Activated T-cell treated with anti-CD3 and anti-CD28 coated beads, Interleukin-2, amount 50 U/mL, for 4 hours (primary cell): ENCODE results near the gene CUL1. TPM values are rescaled to one million over a fixed set of nuclear protein-coding genes. Genes with fewer than 3 reads are reported as not detected.

Source experiments
- ATAC-seq, 2 donors: fragments of 200-7000 bp; cut with Tn5 transposase; one replicate each; pipeline ENCODE4 v1.10.0; 2021
- DNase-seq: peaks from one replicate; pipeline ENCODE4 v3.0.0-alpha.2; 2020
- H3K27me3 Mint-ChIP-seq: one replicate; pipeline ENCODE4 v1.8.0; 2021; ENCODE audit warnings: low read depth, mixed read lengths
- H3K36me3 Mint-ChIP-seq: one replicate; pipeline ENCODE4 v1.8.0; 2022; ENCODE audit warnings: mixed read lengths; ENCODE audit not compliant: insufficient read depth
- H3K4me1 Mint-ChIP-seq: one replicate; pipeline ENCODE4 v1.8.0; 2021; ENCODE audit warnings: low read depth, mixed read lengths
- H3K4me3 Mint-ChIP-seq: one replicate; pipeline ENCODE4 v1.8.0; 2021; ENCODE audit warnings: mild to moderate bottlenecking, moderate library complexity, mixed read lengths
- H3K9me3 Mint-ChIP-seq: one replicate; pipeline ENCODE4 v1.8.0; 2021; ENCODE audit warnings: mixed read lengths
- total RNA-seq, 3 donors: library from RNA; stranded (reverse); gene quantifications; one replicate each; pipeline ENCODE4 v1.2.1, GENCODE V29; 2021

Gene CUL1
- total RNA-seq, 3 donors from 2014 or later, result 75.2 to 83.7 (median 75.4) TPM

DNA sequence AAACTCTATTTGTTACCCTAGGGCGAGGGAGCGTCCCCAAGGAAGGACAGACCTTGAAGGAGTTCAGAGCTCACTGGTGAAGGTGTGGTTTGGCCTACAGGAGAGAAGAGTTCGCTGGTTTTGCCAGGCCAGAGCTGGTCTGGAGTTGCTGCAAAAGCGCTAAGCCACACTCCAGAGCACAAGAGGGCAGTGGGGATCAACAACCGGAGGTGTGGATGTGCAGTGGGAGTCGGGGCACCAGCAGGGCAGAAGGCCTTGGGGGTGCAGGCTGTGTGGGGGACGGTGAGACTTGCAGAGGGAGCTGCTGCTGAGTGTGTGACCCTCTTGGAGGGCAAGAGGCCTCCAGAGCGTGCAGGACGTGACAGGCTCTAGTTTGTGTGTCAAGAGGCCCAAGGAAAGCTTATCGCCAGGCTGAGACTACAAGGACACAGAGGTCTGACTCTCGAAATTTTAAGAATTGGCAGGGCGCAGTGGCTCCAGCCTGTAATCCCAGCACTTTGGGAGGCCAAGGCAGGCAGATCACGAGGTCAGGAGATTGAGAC lies 14.3 kb upstream of the CUL1 start:
- Mint-ChIP-seq H3K9me3 (peaks cover 8% of the 10 kb centered on the region), H3K4me3 (no peak overlapping the region), H3K36me3 (no peaks in the 10 kb centered on the region), H3K4me1 (no peaks in the 10 kb centered on the region), H3K27me3 (no peaks in the 10 kb centered on the region)
- ATAC-seq (no peak), DNase-seq (no peak)

DNA sequence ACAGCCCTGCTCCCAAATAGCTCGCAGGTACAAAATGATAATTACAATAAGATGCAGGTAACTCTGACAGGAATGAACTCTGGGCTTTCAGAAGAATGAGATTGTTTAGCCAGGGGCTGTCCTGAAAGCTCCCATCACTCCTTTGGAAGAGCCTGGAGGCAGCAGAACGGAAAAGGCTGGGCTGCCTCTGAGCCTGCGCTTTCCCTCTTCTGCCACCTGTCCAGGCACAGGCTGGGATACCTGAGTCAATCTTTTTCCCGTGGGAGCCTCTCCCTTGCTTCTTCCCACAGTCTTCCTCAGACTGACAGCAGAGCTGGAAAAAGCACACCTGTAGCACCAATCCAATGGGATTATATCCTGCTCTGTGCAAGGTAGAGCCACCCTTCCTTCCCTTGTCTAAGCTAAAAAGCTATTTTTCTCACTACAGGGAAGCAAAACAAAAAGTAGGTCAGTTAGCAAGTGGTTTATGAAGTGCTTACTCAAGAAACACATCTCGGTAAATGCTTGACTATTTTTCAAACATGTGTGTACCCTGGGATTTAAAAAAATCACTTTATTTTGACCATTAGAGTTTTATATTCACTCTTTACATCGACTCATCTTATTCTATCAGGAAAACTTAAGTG lies 12.3 kb upstream of the CUL1 start:
- Mint-ChIP-seq H3K4me1 (no peaks in the 10 kb centered on the region), H3K4me3 (no peak overlapping the region), H3K9me3 (peaks cover 8% of the 10 kb centered on the region), H3K36me3 (no peaks in the 10 kb centered on the region), H3K27me3 (no peaks in the 10 kb centered on the region)
- DNase-seq (no peak), ATAC-seq (no peak)

DNA sequence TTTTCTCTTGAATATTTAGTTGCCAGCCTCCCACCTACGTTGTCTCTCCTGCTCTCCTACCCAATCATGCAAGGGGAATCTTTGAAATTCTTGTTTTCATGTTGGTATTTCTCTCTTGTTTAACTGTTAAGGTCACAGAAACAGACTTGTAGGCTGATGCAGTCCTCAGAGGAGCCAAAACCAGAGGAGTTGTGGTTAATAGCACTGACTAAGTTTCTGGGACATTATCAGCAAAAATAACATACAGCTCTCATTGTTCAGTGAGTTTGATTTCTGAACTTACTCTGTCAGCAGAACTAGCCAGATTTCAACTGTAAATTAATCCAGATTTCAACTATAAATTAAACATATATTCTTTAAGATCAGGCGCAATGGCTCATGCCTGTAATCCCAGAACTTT lies 11.1 kb upstream of the CUL1 start:
- no peak overlapping the region for H3K4me3 Mint-ChIP-seq
- no peaks in the 10 kb centered on the region for H3K4me1 Mint-ChIP-seq
- DNase-seq (no peak), ATAC-seq (no peak)
- H3K36me3 Mint-ChIP-seq, result no peaks in the 10 kb centered on the region
- H3K9me3 Mint-ChIP-seq, result no peaks in the 10 kb centered on the region
- no peaks in the 10 kb centered on the region for H3K27me3 Mint-ChIP-seq

DNA sequence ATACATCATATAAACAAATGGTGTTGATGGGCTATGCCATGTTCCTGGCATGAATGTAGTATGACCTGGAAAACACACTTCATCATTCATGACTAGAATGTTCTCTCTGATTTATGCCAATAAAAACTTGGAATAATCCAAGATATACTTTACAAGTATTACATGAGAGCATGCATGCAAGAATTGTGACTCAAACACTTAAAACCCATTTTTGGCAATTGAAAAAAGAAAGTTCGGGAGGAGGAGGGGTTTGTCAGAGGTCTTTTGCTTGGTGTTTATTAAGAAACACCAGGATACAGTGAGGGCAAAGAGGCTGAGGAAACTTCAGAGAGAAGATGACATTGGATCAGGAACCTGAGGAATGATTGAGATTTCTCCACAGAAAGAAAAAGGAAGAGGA lies 10.2 kb upstream of the CUL1 start:
- Mint-ChIP-seq H3K27me3 (no peaks in the 10 kb centered on the region), H3K36me3 (no peaks in the 10 kb centered on the region), H3K9me3 (no peaks in the 10 kb centered on the region), H3K4me1 (no peaks in the 10 kb centered on the region), H3K4me3 (no peak overlapping the region)
- ATAC-seq, result no peak
- DNase-seq, result no peak

DNA sequence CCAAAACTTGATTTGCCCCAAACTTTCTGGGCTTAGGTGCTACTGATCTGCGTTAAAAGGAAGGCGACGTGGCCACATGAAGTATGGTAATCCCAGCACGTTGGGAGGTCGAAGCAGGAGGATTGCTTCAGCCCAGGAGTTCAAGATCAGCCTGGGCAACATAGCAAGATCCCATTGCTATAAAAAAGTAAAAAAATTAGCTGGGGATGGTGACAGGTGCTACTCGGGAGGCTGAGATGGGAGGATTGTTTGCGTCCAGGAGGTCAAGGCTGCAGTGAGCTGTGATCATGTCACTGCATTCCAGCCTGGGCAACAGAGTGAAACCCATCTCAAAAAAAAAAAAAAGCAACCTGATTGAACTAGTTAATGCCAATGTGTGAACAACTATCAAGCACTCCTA lies 5.1 kb upstream of the CUL1 start:
- no peaks in the 10 kb centered on the region for H3K9me3 Mint-ChIP-seq
- no peak for DNase-seq
- H3K4me3 Mint-ChIP-seq, result no peak overlapping the region
- no peaks in the 10 kb centered on the region for H3K36me3 Mint-ChIP-seq
- H3K27me3 Mint-ChIP-seq, result no peaks in the 10 kb centered on the region
- peaks cover 25% of the 10 kb centered on the region for H3K4me1 Mint-ChIP-seq
- ATAC-seq, result no peak

DNA sequence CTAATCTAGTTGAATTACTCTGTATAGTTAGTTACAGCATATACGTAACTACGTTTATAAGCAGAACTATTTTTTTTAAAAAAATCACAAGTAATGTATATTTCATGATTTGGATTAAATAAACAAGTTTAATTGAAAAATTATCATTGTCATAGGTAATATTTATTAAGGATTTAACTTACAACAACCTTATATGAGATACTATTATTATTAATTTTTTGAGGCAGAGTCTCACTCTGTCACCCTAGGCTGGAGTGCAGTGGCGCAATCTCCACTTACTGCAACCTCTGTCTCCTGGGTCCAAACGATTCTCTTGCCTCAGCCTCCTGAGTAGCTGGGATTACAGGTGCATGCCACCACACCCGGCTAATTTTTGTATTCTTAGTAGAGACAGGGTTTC lies 4.1 kb upstream of the CUL1 start:
- Mint-ChIP-seq H3K27me3 (no peaks in the 10 kb centered on the region), H3K4me3 (no peak overlapping the region), H3K4me1 (peaks cover 25% of the 10 kb centered on the region), H3K36me3 (no peaks in the 10 kb centered on the region), H3K9me3 (no peaks in the 10 kb centered on the region)
- ATAC-seq (no peak), DNase-seq (no peak)

DNA sequence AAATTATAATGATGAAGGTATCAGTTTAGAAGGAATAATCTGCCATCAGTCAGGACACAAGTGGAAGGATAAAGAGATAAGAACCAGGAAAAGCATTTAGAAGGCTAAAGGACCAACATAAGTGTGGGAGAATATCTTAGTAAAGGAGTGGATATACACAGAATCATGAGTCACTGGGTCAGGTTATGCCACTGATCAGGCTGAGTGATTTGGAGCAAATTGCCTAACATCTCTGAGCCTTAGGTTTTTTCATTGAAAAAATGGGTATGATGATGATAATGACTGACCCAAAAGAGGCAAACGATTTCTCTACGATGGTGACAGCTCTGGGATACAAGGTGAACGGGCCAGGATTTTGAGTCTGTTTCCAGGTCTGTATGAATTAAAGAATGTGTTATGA lies 2.8 kb upstream of the CUL1 start:
- DNase-seq (no peak), ATAC-seq (no peak)
- H3K27me3 Mint-ChIP-seq, result no peaks in the 10 kb centered on the region
- H3K4me3 Mint-ChIP-seq, result peak overlapping the region; percentile 31
- peaks cover 35% of the 10 kb centered on the region for H3K4me1 Mint-ChIP-seq
- H3K9me3 Mint-ChIP-seq, result no peaks in the 10 kb centered on the region
- peaks cover 3% of the 10 kb centered on the region for H3K36me3 Mint-ChIP-seq

DNA sequence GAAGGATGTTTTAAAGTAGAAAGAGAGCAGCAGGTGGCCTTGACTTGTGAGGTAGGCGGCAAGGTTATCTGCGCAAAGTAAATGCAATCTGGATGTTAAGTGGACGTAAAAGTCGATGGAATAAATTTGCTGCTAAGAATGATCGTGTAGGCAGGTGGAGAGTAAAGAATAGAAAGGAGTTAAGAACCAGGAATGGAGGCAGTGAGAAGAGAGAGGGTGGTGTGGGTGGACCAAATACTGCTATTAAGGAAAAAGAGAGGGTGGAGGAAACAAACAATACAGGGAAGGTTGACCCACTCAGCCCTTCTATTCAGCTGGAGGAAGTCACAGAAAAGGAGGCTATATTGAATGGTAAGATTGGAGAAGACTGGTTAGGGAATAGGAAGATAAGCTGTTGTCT lies 1.9 kb upstream of the CUL1 start:
- H3K36me3 Mint-ChIP-seq, result peaks cover 3% of the 10 kb centered on the region
- ATAC-seq (no peak), DNase-seq (no peak)
- peaks cover 43% of the 10 kb centered on the region for H3K4me1 Mint-ChIP-seq
- peak overlapping the region; percentile 20 for H3K4me3 Mint-ChIP-seq
- H3K9me3 Mint-ChIP-seq, result no peaks in the 10 kb centered on the region
- no peaks in the 10 kb centered on the region for H3K27me3 Mint-ChIP-seq

DNA sequence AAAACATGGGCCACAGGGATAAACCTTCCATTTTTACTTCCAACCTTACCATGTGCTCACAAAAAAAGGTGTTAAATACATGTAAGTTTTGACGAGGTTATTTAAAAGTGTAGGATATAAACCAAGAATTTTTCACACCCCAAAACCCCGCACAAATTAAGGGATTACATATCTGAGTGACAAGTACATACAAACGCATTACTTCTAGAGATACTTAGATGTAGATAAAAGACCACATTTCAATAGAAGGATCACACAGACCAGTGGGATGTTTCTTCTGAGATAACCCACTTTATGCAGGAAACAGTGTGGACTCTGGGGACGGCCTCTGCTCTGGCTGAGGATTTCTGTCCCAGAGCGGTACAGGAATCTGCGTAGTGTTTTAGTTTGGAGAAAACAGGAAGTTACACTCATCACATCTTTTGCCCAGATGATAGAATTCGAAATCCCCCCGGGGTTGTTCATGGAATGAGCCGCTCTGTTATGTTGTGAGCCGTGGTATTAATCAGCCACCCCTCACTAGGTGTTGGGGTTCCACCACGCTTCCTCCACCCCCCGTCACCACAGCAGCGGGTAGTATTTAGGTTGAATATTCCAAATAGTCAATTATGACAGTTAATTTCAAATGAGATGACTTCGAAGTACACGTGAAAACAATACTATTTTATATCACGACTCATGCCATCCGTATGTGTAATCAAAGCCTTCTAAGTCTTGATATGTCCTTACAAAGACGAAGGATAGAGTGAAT lies 1.3 kb upstream of the CUL1 start:
- no peaks in the 10 kb centered on the region for H3K9me3 Mint-ChIP-seq
- DNase-seq (peak; percentile 25), ATAC-seq (peak; percentile 47 to 51)
- no peaks in the 10 kb centered on the region for H3K27me3 Mint-ChIP-seq
- H3K4me3 Mint-ChIP-seq, result peak overlapping the region; percentile 78
- peaks cover 49% of the 10 kb centered on the region for H3K4me1 Mint-ChIP-seq
- H3K36me3 Mint-ChIP-seq, result peaks cover 3% of the 10 kb centered on the region

DNA sequence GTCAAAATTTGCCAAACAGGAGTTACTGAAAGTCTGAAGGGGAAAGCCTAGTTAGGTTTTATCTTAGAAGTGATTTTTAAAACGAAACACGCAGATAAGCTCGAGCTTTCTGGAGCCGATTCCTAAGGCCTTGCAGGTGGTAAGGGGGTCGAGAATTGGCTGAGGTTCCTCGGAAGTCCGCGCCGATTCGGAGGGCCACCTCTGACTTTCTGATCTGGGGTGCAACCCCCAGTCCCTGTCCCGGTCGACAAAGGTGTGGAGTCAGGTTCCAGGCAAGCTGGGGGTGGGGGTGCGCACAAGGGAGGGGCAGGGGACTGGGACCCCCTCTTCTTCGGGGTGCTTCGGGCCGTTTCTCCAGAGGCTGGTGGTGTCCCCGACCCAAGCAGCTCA lies 701 bp upstream of the CUL1 start:
- DNase-seq (no peak), ATAC-seq (no peak)
- Mint-ChIP-seq H3K27me3 (no peaks in the 10 kb centered on the region), H3K9me3 (no peaks in the 10 kb centered on the region), H3K4me3 (peak overlapping the region; percentile 78), H3K4me1 (peaks cover 55% of the 10 kb centered on the region), H3K36me3 (peaks cover 6% of the 10 kb centered on the region)

DNA sequence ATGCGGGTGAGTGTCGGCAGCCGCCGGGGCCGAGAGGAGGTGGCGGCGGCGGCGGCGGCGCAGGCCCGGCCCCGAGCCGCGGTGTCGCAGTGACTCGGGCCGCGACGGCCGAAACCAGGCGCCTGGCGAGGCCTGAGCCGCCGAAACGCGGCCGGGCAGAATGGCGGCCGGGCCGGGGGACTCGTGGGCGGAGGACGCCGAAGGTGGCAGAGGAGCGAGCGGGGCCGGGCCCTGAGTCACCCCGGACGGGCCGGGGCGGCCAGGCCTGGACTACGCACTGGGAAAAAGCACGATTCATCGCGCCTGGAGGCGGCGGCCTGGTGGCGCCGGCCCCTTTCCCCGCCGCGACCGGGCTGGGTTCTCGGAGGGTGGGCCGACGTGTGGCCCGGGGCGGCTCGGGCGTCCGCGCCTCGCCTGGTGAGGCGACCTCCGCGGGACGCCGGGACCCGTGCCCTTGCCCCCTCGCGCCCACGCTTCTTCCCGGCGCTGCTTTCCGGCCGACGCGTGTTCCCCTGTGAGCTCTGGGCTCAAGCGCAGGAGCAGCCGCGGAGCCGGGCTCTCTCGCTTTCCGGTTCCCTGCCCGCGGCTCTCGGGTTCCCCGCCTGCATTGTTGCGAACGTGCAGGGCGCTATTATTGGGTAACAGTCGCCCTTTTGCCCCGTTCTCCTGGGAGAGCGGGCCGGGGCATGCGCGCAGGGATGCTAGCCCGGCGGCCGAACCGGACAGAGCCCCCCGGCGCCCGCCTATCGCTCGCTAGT lies 500 bp downstream of the CUL1 start:
- Mint-ChIP-seq H3K4me3 (peak overlapping the region; percentile 97), H3K27me3 (no peaks in the 10 kb centered on the region), H3K4me1 (peaks cover 65% of the 10 kb centered on the region), H3K9me3 (no peaks in the 10 kb centered on the region), H3K36me3 (peaks cover 6% of the 10 kb centered on the region)
- peak; percentile 25 to 26 for ATAC-seq
- DNase-seq, result peak; percentile 40

DNA sequence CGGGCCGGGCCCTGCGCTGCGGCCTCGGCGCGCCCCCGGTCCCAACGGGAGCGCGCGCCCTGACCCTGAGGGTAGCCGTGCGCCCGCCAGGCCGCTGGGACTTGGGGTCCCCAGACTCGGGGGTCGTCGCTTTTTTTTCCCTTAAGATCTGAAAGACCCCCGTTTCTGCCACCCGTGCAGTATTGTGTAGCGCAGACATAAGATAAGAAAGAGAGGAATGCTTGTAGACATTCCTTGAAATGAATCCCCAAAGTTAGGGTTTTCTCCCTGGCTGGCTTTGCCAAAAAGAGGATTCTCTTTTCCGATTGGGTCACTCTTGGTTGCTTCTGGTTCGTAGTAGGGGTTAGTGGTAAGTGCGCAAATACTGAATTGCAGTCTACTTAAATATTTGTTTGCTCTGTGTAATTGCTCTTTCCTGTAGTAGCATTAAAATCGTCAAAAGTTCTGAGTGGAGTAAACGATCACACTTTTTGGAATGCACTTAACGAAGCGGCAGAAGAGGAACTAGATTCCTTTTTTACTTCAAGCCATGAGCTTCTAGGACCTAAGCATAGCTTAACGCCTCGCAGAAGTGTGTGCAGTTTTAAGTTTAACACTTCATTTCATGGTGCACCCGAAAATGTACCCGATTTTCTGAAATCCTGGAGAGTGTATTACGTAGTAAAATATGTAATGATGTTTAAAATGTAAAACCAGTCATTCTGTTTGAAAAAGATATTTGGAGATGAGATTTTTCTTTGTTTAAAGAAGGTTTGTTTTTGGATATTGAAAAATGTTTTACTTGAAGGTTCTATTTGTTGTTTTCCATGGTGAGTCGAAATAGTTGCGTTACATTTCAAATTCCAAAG lies 1.3 kb downstream of the CUL1 start:
- Mint-ChIP-seq H3K27me3 (no peaks in the 10 kb centered on the region), H3K4me3 (peak overlapping the region; percentile 97), H3K36me3 (peaks cover 6% of the 10 kb centered on the region), H3K9me3 (no peaks in the 10 kb centered on the region), H3K4me1 (peaks cover 71% of the 10 kb centered on the region)
- ATAC-seq, result no peak
- DNase-seq, result no peak

DNA sequence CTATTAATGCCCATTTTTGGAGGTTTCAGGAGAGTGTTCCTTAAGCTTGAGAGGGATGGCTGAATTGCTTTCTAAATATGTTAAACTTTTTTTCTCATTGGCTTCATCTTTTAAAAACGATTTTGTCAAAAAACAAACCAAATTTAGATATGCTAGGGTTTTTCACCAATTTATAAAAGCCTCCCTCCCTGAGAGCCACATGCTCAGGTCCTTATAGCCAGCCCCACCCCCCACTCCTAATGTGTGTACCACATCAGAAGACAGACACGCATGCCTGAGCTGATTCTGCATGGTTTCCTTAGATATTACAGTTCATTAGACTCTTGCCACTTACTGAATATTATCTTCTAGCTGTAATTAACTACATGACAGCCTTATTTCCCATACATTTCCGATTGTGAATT lies 2.0 kb downstream of the CUL1 start:
- Mint-ChIP-seq H3K4me3 (peak overlapping the region; percentile 97), H3K27me3 (no peaks in the 10 kb centered on the region), H3K9me3 (no peaks in the 10 kb centered on the region), H3K36me3 (peaks cover 6% of the 10 kb centered on the region), H3K4me1 (peaks cover 72% of the 10 kb centered on the region)
- DNase-seq, result peak; percentile 40
- ATAC-seq, result no peak

DNA sequence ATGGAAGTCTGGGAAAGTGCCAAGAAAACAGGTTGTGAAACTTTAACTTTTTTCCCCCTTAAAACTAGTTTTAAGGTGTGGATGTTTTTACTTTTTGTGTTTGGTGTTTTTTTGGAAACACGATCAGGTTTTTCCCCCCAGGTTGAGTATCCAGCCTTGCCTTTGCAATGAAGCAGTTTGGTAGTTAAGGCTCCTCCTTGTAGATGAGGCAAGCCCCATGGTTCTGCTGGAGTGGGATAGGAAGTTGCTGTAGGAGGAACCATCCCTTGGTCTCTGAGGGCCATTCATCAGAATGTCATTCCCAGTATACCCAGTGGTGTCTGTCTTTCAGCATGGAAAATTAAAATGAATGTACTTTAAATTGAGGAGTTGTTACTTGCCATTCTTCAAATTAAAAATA lies 2.7 kb downstream of the CUL1 start:
- Mint-ChIP-seq H3K36me3 (peaks cover 6% of the 10 kb centered on the region), H3K4me3 (peak overlapping the region; percentile 97), H3K27me3 (no peaks in the 10 kb centered on the region), H3K4me1 (peaks cover 73% of the 10 kb centered on the region), H3K9me3 (no peaks in the 10 kb centered on the region)
- ATAC-seq (no peak), DNase-seq (no peak)
